ENCODE measurements around the gene CRTC2.

GRCh38 chr1:153962088-153963029, 3.9 kb upstream of the CRTC2 start:
- TF ChIP-seq POLR2AphosphoS5 (IDR thresholded peaks at IDR 0.05; ENCODE audit: low read depth, low read length) = no peak
- TF ChIP-seq TAF1 (IDR thresholded peaks at IDR 0.05; ENCODE audit: borderline replicate concordance, insufficient read depth, low read length) = no peak
